Body of pancreas (tissue), 4 donors: ENCODE results near the gene RASAL1. TPM values are rescaled to one million over a fixed set of nuclear protein-coding genes. Genes with fewer than 3 reads are reported as not detected.

ENCODE experiments used
- ATAC-seq: fragments of 150-250 bp; one replicate; pipeline ENCODE4 v1.9.1; 2016
- DNase-seq, 4 donors: peaks; one replicate each; pipeline ENCODE4 v3.0.0-alpha.2; 2019
- H3K27ac ChIP-seq, 4 donors: fragments of 200-600 bp; sonication (generic); 1 replicate in 3 of 4; 2 replicates in 1 of 4; pipeline versions ENCODE4 v1.5.1 to v1.6.1; 2016 to 2019; ENCODE audit warnings: mild to moderate bottlenecking in 1 of 4, mixed read lengths in 1 of 4, moderate library complexity in 1 of 4
- H3K27me3 ChIP-seq, 2 donors: fragments of 200-600 bp; sonication (generic); one replicate each; pipeline ENCODE4 v1.6.0; 2016; ENCODE audit warnings: mild to moderate bottlenecking in 1 of 2
- H3K36me3 ChIP-seq, 2 donors: fragments of 200-600 bp; sonication (generic); replicated peaks in 1 of 2; 2 replicates each; pipeline ENCODE4 v1.5.1; 2016; ENCODE audit warnings: low read depth in 2 of 2; ENCODE audit not compliant: insufficient read depth in 1 of 2
- H3K4me1 ChIP-seq: fragments of 200-600 bp; sonication (generic); one replicate; pipeline ENCODE4 v1.6.0; 2016
- H3K4me3 ChIP-seq, 2 donors: fragments of 200-600 bp; sonication (generic); 1 replicate in 1 of 2; 2 replicates in 1 of 2; pipeline ENCODE4 v1.5.1; 2016 to 2019
- H3K9me3 ChIP-seq, 3 donors: fragments of 200-600 bp; sonication (generic); 1 replicate in 2 of 3; 2 replicates in 1 of 3; pipeline ENCODE4 v1.5.1; 2016
- CTCF ChIP-seq, 7 experiments: fragments of 450-650 bp in 4 of 7; fragments of 200-600 bp in 3 of 7; sonication (generic) in 3 of 7; IDR thresholded peaks; one replicate each; pipeline ENCODE4 v1.5.1; 2016 to 2019; ENCODE audit warnings: antibody characterized with exemption in 7 of 7
- POLR2A ChIP-seq, 3 donors: fragments of 450-650 bp; IDR thresholded peaks; one replicate each; pipeline ENCODE4 v1.6.1; 2016; ENCODE audit warnings: antibody characterized with exemption in 3 of 3, mild to moderate bottlenecking in 2 of 3
- WGBS, 2 donors: methylation state at CpG; one replicate each; pipeline ENCODE4 v1.1.5; 2017; 5-methylcytosine and 5-hydroxymethylcytosine counted together
- intact Hi-C: fragments of 100-400 bp; cut with DNase I; formaldehyde crosslinking; loops from one replicate; pipeline ENCODE4 v1.15.1; 2023
- total RNA-seq, 2 donors: library from RNA; depleted of rRNA; stranded (reverse); fragments of >200 nt; gene quantifications; one replicate each; pipeline ENCODE4 v1.1.0, GENCODE V29; 2016

Gene RASAL1
- total RNA-seq, 2 donors from 2014 or later = 0.66 to 2.1 TPM

GRCh38 chr12:113086249-113087164, 49.1 kb downstream of the RASAL1 start:
- no peak overlapping the region for H3K4me3 ChIP-seq
- no peak for TF ChIP-seq POLR2A (IDR thresholded peaks at IDR 0.05)
- no peak for TF ChIP-seq CTCF (IDR thresholded peaks at IDR 0.05)
- ATAC-seq (peak; percentile 87), DNase-seq (peak; percentile 49 to 76 (median 74))
- H3K36me3 ChIP-seq = no peaks in the 10 kb centered on the region
- H3K27ac ChIP-seq = peak overlapping the region in 3 of 4 donors; percentile 40 to 71 (median 65)
- 26 to 35% methylated on average over 16 to 17 of the region's 17 CpGs for WGBS, 2 donors
- H3K4me1 ChIP-seq = peaks cover 15% of the 10 kb centered on the region
- H3K9me3 ChIP-seq = no peaks in the 10 kb centered on the region
- intact Hi-C loops = no loop called here
- no peaks in the 10 kb centered on the region for H3K27me3 ChIP-seq

GRCh38 chr12:113083863-113084435, 51.6 kb downstream of the RASAL1 start:
- DNase-seq (peak in 2 of 4 donors; percentile 28 to 33), ATAC-seq (no peak)
- Histone ChIP-seq H3K27me3 (no peaks in the 10 kb centered on the region), H3K4me3 (no peak overlapping the region), H3K9me3 (no peaks in the 10 kb centered on the region), H3K36me3 (no peaks in the 10 kb centered on the region), H3K27ac (no peak overlapping the region), H3K4me1 (peaks cover 15% of the 10 kb centered on the region)
- intact Hi-C loops = no loop called here
- TF ChIP-seq CTCF (IDR thresholded peaks at IDR 0.05) = no peak
- TF ChIP-seq POLR2A (IDR thresholded peaks at IDR 0.05) = no peak
- 84 to 92% methylated on average over 9 to 11 of the region's 11 CpGs for WGBS, 2 donors

GRCh38 chr12:113082486-113083148, 52.9 kb downstream of the RASAL1 start:
- Histone ChIP-seq H3K4me3 (no peak overlapping the region), H3K9me3 (no peaks in the 10 kb centered on the region), H3K4me1 (peaks cover 13% of the 10 kb centered on the region), H3K27ac (no peak overlapping the region), H3K36me3 (no peaks in the 10 kb centered on the region), H3K27me3 (no peaks in the 10 kb centered on the region)
- ATAC-seq = no peak
- DNase-seq = no peak
- intact Hi-C loops = no loop called here
- TF ChIP-seq CTCF (IDR thresholded peaks at IDR 0.05) = no peak
- no peak for TF ChIP-seq POLR2A (IDR thresholded peaks at IDR 0.05)
- 91 to 95% methylated on average over 8 to 9 of the region's 9 CpGs for WGBS, 2 donors

- no peaks in the 10 kb centered on the region for H3K27me3 ChIP-seq
- DNase-seq (no peak), ATAC-seq (no peak)
- no peak overlapping the region for H3K4me3 ChIP-seq
- no peaks in the 10 kb centered on the region for H3K36me3 ChIP-seq
- H3K9me3 ChIP-seq = no peaks in the 10 kb centered on the region
- 70 to 72% methylated on average over 4 of the region's 4 CpGs for WGBS, 2 donors
- intact Hi-C loops = no loop called here
- TF ChIP-seq POLR2A (IDR thresholded peaks at IDR 0.05) (no peak), CTCF (IDR thresholded peaks at IDR 0.05) (no peak)
- H3K4me1 ChIP-seq = peaks cover 5% of the 10 kb centered on the region
- no peak overlapping the region for H3K27ac ChIP-seq
Observed at GRCh38 chr12:113081873-113082272, 53.7 kb downstream of the RASAL1 start.
